GM19328 (cell line): ENCODE results near the gene SULT1A3.
A peak's percentile ranks its signal among the peaks of the same experiment; 100 is the strongest.
"Not testable (repeated sequence)": the region's sequence is repeated elsewhere in the genome, so short reads cannot be mapped to it uniquely, and the experiment has no call there.

Experiments used
- ATAC-seq: cut with Tn5 transposase; IDR thresholded peaks from one replicate; pipeline ENCODE4 v1.9.1; 2021; ENCODE audit warnings: mild to moderate bottlenecking, moderate library complexity; ENCODE audit not compliant: unreplicated experiment

The SULT1A3 gene

GRCh38 chr16:30186782-30187555 is 12.1 kb upstream of the SULT1A3 start:
- ATAC-seq, result no peak

GRCh38 chr16:30187556-30187865 is 11.5 kb upstream of the SULT1A3 start:
- ATAC-seq, result no peak

- no peak for ATAC-seq
Measured at GRCh38 chr16:30187971-30188561, 11.0 kb upstream of the SULT1A3 start.

- ATAC-seq, result not testable (repeated sequence)
Measured at GRCh38 chr16:30191158-30191557, 7.9 kb upstream of the SULT1A3 start.

- ATAC-seq, result peak; percentile 7
Measured at GRCh38 chr16:30193098-30193497, 6.0 kb upstream of the SULT1A3 start.

- peak; percentile 81 for ATAC-seq
Measured at GRCh38 chr16:30193615-30194014, 5.4 kb upstream of the SULT1A3 start, which contains the start of the genes BOLA2B and SLX1A. Gene BOLA2B, minus strand, starts transcription at chr16:30193666. Its CDS starts 71 bp downstream, at chr16:30193595. Gene SLX1A, plus strand, starts transcription at chr16:30193875. Its CDS starts 210 bp downstream, at chr16:30194085.

- peak; percentile 53 for ATAC-seq
Measured at GRCh38 chr16:30194172-30194925, 4.7 kb upstream of the SULT1A3 start.

GRCh38 chr16:30197001-30197400 is 2.1 kb upstream of the SULT1A3 start:
- not testable (repeated sequence) for ATAC-seq

GRCh38 chr16:30199608-30200343 is 721 bp downstream of the SULT1A3 start:
- ATAC-seq, result not testable (repeated sequence)

- ATAC-seq, result not testable (repeated sequence)
Measured at GRCh38 chr16:30205541-30206236, 6.6 kb downstream of the SULT1A3 start.

GRCh38 chr16:30206252-30206651 is 7.2 kb downstream of the SULT1A3 start:
- ATAC-seq, result not testable (repeated sequence)

- not testable (repeated sequence) for ATAC-seq
Measured at GRCh38 chr16:30207063-30207704, 8.1 kb downstream of the SULT1A3 start.

GRCh38 chr16:30209032-30209431 is 10.0 kb downstream of the SULT1A3 start:
- ATAC-seq, result not testable (repeated sequence)

- not testable (repeated sequence) for ATAC-seq
Measured at GRCh38 chr16:30211414-30211813, 12.4 kb downstream of the SULT1A3 start.

GRCh38 chr16:30217082-30217481 is 18.0 kb downstream of the SULT1A3 start:
- not testable (repeated sequence) for ATAC-seq

- not testable (repeated sequence) for ATAC-seq
Measured at GRCh38 chr16:30248379-30248778, 49.3 kb downstream of the SULT1A3 start, which contains the start of gene NPIPB13. Gene NPIPB13, minus strand, starts transcription at chr16:30248479. Its CDS starts 2,906 bp downstream, at chr16:30245573.
